Spleen (tissue), 11 donors: Measurements from ENCODE around the gene SPTLC1. TPM values are rescaled to one million over a fixed set of nuclear protein-coding genes. Genes with fewer than 3 reads are reported as not detected.
A peak's percentile ranks its signal among the peaks of the same experiment; 100 is the strongest.
"Not testable (repeated sequence)": the region's sequence is repeated elsewhere in the genome, so short reads cannot be mapped to it uniquely, and the experiment has no call there.

ENCODE experiments used
- DNase-seq: peaks from one replicate; pipeline ENCODE4 v3.0.0-alpha.2; 2020
- H3K27ac ChIP-seq, 8 donors: fragments of 200-600 bp; sonication (generic) in 7 of 8; 1 replicate in 4 of 8; 2 replicates in 4 of 8; pipeline versions ENCODE4 v1.5.0 to v1.8.0; 2016 to 2021; ENCODE audit warnings: inconsistent platforms in 4 of 8, mild to moderate bottlenecking in 4 of 8, moderate library complexity in 1 of 8
- H3K27me3 ChIP-seq, 7 donors: fragments of 200-600 bp; sonication (generic) in 6 of 7; replicated peaks in 1 of 7; 1 replicate in 4 of 7; 2 replicates in 3 of 7; pipeline versions ENCODE4 v1.5.0 to v1.8.0; 2016 to 2021; ENCODE audit warnings: inconsistent platforms in 3 of 7, mild to moderate bottlenecking in 1 of 7
- H3K36me3 ChIP-seq, 6 donors: fragments of 200-600 bp; sonication (generic) in 5 of 6; 1 replicate in 4 of 6; 2 replicates in 2 of 6; pipeline versions ENCODE4 v1.5.0 to v1.8.0; 2016 to 2021; ENCODE audit warnings: inconsistent platforms in 2 of 6
- H3K4me1 ChIP-seq, 6 donors: fragments of 200-600 bp; sonication (generic) in 5 of 6; 1 replicate in 3 of 6; 2 replicates in 3 of 6; pipeline versions ENCODE4 v1.5.0 to v1.8.0; 2016 to 2021; ENCODE audit warnings: inconsistent platforms in 3 of 6
- H3K4me3 ChIP-seq, 8 donors: fragments of 200-600 bp; sonication (generic) in 7 of 8; 1 replicate in 4 of 8; 2 replicates in 4 of 8; pipeline versions ENCODE4 v1.5.0 to v1.8.0; 2016 to 2021; ENCODE audit warnings: inconsistent platforms in 4 of 8, mild to moderate bottlenecking in 4 of 8, moderate library complexity in 2 of 8
- H3K9me3 ChIP-seq, 8 donors: fragments of 200-600 bp; sonication (generic) in 7 of 8; 1 replicate in 4 of 8; 2 replicates in 4 of 8; pipeline versions ENCODE4 v1.5.0 to v1.8.0; 2016 to 2021; ENCODE audit warnings: inconsistent platforms in 4 of 8
- CTCF ChIP-seq, 11 experiments: fragments of 200-600 bp in 7 of 11; fragments of 450-650 bp in 4 of 11; sonication (generic) in 4 of 11; IDR thresholded peaks in 8 of 11; conservative IDR thresholded peaks in 3 of 11; 1 replicate in 7 of 11; 2 replicates in 4 of 11; pipeline versions ENCODE4 v1.4.0 to v1.8.0; 2016 to 2021; ENCODE audit warnings: antibody characterized with exemption in 11 of 11, inconsistent platforms in 4 of 11, mild to moderate bottlenecking in 1 of 11
- POLR2A ChIP-seq, 3 donors: fragments of 450-650 bp; IDR thresholded peaks; one replicate each; pipeline ENCODE4 v1.5.1; 2017; ENCODE audit warnings: antibody characterized with exemption in 3 of 3, mild to moderate bottlenecking in 1 of 3
- POLR2AphosphoS5 ChIP-seq, 3 donors: sonication (generic); formaldehyde crosslinking; IDR thresholded peaks; one replicate each; pipeline ENCODE4 v1.5.1; 2017; ENCODE audit warnings: antibody characterized with exemption in 3 of 3
- WGBS, 5 donors: extraction: QIAGEN DNeasy Blood & Tissue Kit in 3 of 5; methylation state at CpG; one replicate each; pipeline versions ENCODE4 v1.1.5 to v1.1.7; 2013 to 2018; 5-methylcytosine and 5-hydroxymethylcytosine counted together
- intact Hi-C: fragments of 100-400 bp; cut with DNase I; formaldehyde crosslinking; loops from one replicate; pipeline ENCODE4 v1.15.0; 2023; ENCODE audit warnings: low total_unique reads
- polyA plus RNA-seq, 3 donors: library from polyadenylated mRNA; stranded (reverse); fragments of 200-250 nt; gene quantifications; one replicate each; pipeline ENCODE4 v1.2.1, GENCODE V29; 2013
- total RNA-seq, 7 donors: library from RNA; depleted of rRNA in 3 of 7; stranded (reverse); fragments of >200 nt in 3 of 7; fragmentation: NEBNext Ultra II Directional in 4 of 7; extraction: Animal tissue kit (Norgen Biotek cat#: 25700) in 4 of 7; gene quantifications; one replicate each; pipeline versions ENCODE4 v1.1.0 to v1.2.1, GENCODE V29; 2016 to 2021
- donor health status: healthy with polysubstance abuse.
- donor health status: DM: no; HTN: no; CAD: no; lungs with moderate emphysema.
- donor health status: DM: no; HTN: no; CAD: no.
- donor health status: Bipolar disorder and iron deficiency.
- donor health status: healthy.
- donor health status: DM: no; HTN: no; CAD: no.
- donor health status: DM: yes; HTN: yes; CAD: no.

SPTLC1 gene
- total and polyA plus RNA-seq, 10 donors = 15.9 to 75.1 (median 58.4) TPM

GRCh38 chr9:92155221-92155620 is 40.0 kb upstream of the SPTLC1 start:
- WGBS, 5 donors = 88 to 92% (median 90%) methylated on average over 12 of the region's 12 CpGs
- TF ChIP-seq POLR2A (IDR thresholded peaks at IDR 0.05) (no peak), CTCF (IDR thresholded peaks at IDR 0.05 in 8 of 11, conservative IDR thresholded peaks at IDR 0.05 in 3 of 11) (no peak), POLR2AphosphoS5 (IDR thresholded peaks at IDR 0.05) (no peak)

GRCh38 chr9:92153466-92154415 is 38.5 kb upstream of the SPTLC1 start:
- H3K4me3 ChIP-seq, intact Hi-C loops, H3K4me1 ChIP-seq, H3K9me3 ChIP-seq, H3K27ac ChIP-seq, H3K27me3 ChIP-seq, H3K36me3 ChIP-seq: not testable (repeated sequence)
- DNase-seq = peak; percentile 50
- 72 to 82% (median 77%) methylated on average over 9 to 10 of the region's 10 CpGs for WGBS, 5 donors

More at GRCh38 chr9:92155221-92155620, 40.0 kb upstream of the SPTLC1 start:
- intact Hi-C loops = no loop called here
- DNase-seq = no peak
- H3K4me1 ChIP-seq = peaks cover 0 to 5% (median 0%) of the 10 kb centered on the region in 6 donors
- H3K9me3 ChIP-seq = no peaks in the 10 kb centered on the region
- no peaks in the 10 kb centered on the region for H3K36me3 ChIP-seq
- no peak overlapping the region for H3K4me3 ChIP-seq
- H3K27me3 ChIP-seq = peaks cover 0 to 8% (median 0%) of the 10 kb centered on the region in 7 donors
- no peak overlapping the region for H3K27ac ChIP-seq

GRCh38 chr9:92151691-92152393 is 36.6 kb upstream of the SPTLC1 start:
- H3K27ac ChIP-seq = peak overlapping the region in 3 of 8 donors; percentile 25 to 51 (median 33)
- H3K36me3 ChIP-seq = no peaks in the 10 kb centered on the region
- intact Hi-C loops = no loop called here
- 52 to 66% (median 59%) methylated on average over 15 of the region's 15 CpGs for WGBS, 5 donors
- H3K27me3 ChIP-seq = peaks cover 0 to 10% (median 0%) of the 10 kb centered on the region in 7 donors
- no peak for DNase-seq
- no peaks in the 10 kb centered on the region for H3K9me3 ChIP-seq
- H3K4me1 ChIP-seq = peaks cover 0 to 15% (median 7%) of the 10 kb centered on the region in 6 donors
- TF ChIP-seq POLR2AphosphoS5 (IDR thresholded peaks at IDR 0.05) = no peak
- H3K4me3 ChIP-seq = no peak overlapping the region

- WGBS, 5 donors = 73 to 86% (median 77%) methylated on average over 7 of the region's 7 CpGs
- intact Hi-C loops, H3K4me3 ChIP-seq, H3K27ac ChIP-seq, H3K9me3 ChIP-seq, H3K36me3 ChIP-seq, DNase-seq: not testable (repeated sequence)
- Histone ChIP-seq H3K4me1 (peaks cover 0 to 19% (median 11%) of the 10 kb centered on the region in 6 donors), H3K27me3 (peaks cover 0 to 14% (median 0%) of the 10 kb centered on the region in 7 donors)
Measured at GRCh38 chr9:92150501-92151470, 35.6 kb upstream of the SPTLC1 start.

- no peak overlapping the region for H3K4me3 ChIP-seq
- TF ChIP-seq CTCF (IDR thresholded peaks at IDR 0.05 in 8 of 11, conservative IDR thresholded peaks at IDR 0.05 in 3 of 11) (no peak), POLR2AphosphoS5 (IDR thresholded peaks at IDR 0.05) (no peak), POLR2A (IDR thresholded peaks at IDR 0.05) (no peak)
- H3K4me1 ChIP-seq = peaks cover 0 to 19% (median 11%) of the 10 kb centered on the region in 6 donors
- no peaks in the 10 kb centered on the region for H3K9me3 ChIP-seq
- peaks cover 0 to 16% (median 0%) of the 10 kb centered on the region in 7 donors for H3K27me3 ChIP-seq
- intact Hi-C loops = no loop called here
- H3K27ac ChIP-seq = peak overlapping the region in 4 of 8 donors; percentile 18 to 46 (median 34)
- no peak for DNase-seq
- WGBS, 5 donors = 82 to 89% (median 86%) methylated on average over 6 to 8 of the region's 8 CpGs
- no peaks in the 10 kb centered on the region for H3K36me3 ChIP-seq
Measured at GRCh38 chr9:92147852-92148180, 32.6 kb upstream of the SPTLC1 start.
